D721Med (cell line): ENCODE data around the gene KLF3.

ENCODE experiments used
- DNase-seq: peaks from one replicate; pipeline ENCODE4 v3.0.0; 2011; ENCODE audit warnings: low spot score; ENCODE audit not compliant: insufficient read length
- FAIRE-seq: peaks from 2 replicates; lab custom pipeline; 2011; peaks lifted over from hg19 to GRCh38; lab: Jason Lieb, UNC
- CTCF ChIP-seq: IDR thresholded peaks from 2 replicates; pipeline ENCODE4 v1.5.1; 2012; ENCODE audit warnings: mild to moderate bottlenecking, control low read depth; ENCODE audit not compliant: insufficient read depth; ENCODE audit errors: missing control alignments

The KLF3 gene

GRCh38 chr4:38696697-38697096 lies 32.7 kb downstream of the KLF3 start:
- DNase-seq (no peak), FAIRE-seq (no peak)
- TF ChIP-seq CTCF, result no peak

- no peak for TF ChIP-seq CTCF
- DNase-seq (no peak), FAIRE-seq (no peak)
Observed at GRCh38 chr4:38698176-38698575, 34.2 kb downstream of the KLF3 start.

DNA sequence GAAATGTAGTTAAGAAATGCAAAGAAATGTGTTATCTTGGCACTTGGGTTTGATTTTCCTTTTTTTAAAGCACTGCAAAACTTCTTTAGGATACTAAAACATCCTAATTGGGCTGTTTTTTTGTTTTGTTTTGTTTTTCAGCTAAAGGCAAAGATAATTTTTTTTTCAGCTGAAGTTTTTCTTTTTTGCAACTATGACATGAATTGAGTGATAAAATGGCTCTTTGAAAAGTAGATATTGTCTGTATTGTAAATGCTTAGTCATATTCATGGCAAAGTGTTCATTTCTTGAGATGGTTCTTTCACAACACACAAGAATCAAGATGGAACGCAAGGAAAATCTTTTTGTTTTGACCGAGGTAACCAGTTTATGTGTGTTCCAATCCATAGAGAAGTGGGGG lies 35.1 kb downstream of the KLF3 start:
- DNase-seq (no peak), FAIRE-seq (no peak)
- no peak for TF ChIP-seq CTCF

DNA sequence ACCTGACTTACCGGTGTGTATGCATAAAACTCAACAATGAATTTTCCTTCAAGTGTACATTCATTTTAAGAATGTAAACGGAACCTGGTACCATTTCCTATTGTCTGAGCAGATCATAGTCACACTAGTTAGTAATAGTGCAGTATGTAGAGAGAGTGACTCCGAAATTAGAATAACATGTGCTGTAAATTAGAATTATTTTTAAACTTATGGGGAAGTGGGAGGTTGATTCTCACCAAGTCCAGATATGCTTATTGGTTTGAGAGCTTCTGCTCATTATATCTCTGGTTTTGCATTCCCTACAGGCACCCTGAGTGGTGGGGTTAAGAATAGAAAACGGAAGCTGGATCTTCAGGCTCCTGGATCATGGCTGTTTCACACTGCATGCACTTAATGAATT lies 39.6 kb downstream of the KLF3 start:
- no peak for FAIRE-seq

DNA sequence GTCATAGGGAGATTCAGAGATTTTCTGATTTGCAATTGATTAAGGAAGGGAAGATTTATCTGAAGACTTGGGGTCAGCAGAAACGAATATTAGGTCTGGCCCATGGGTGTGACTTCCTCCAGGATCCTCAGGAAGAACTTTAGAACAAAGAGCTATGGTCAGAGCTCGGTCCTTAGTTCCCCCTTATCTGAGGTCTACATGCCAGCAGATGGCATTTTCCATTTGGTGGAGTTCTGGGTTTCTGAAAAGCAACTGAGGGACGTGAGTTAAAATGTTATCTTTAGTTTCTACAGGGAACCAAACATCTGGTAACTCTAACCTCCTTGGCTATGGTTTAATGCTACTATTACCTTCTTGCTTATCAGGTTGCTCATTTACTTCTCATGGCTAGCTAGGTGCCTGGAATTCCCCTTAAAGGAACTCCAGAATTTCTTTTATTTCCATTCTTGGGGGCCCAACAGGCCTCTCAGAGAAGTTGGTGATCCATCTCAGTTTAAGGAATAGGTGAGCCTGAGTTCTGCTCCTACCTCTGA lies 40.7 kb downstream of the KLF3 start:
- FAIRE-seq, result no peak
- no peak for TF ChIP-seq CTCF
- DNase-seq, result no peak

More for the DNA sequence above, 39.6 kb downstream of the KLF3 start:
- TF ChIP-seq CTCF, result no peak
- no peak for DNase-seq

DNA sequence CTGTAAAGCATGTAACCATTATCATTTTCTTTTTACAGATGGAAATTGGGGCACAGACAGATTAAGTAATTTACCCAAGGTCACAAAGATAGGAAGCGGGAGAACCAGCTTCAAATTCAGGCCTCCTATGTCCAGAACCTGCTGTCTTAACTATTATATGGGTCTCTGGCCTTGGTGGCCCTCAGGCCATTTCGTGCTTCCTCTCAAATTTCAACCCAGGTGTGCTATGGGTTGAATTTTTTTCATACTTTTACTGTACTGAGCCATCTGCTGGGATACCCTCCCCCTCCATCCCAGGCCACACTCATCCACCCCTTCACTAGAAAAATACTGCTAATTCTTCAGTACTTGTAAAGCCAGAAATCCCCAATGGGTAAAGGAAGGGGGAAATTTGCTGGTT lies 42.3 kb downstream of the KLF3 start:
- DNase-seq (no peak), FAIRE-seq (no peak)
- no peak for TF ChIP-seq CTCF

DNA sequence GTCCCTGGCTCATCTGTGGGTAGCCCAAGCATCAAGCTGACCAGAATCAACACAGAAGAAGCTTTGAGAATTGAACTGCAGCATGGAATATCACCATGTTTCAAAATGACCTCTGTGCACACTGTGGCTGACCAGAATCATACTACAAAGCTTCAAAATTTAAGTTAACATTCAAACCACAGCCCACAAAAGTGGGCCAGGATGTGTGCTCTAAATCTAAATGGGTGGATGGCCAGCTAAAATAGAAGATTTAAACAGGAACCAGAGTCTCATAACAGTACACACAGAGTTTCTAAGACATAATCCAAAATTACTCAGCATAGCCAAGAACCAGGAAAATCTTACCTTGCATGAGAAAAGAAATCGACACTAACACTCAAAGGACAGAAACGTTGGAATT lies 46.1 kb downstream of the KLF3 start:
- FAIRE-seq (no peak), DNase-seq (no peak)
- no peak for TF ChIP-seq CTCF
